Hepatocyte (in vitro differentiated cells): ENCODE data around the gene DNM2.

ENCODE experiments used
- CTCF ChIP-seq: fragments of 200-600 bp; sonication (generic); IDR thresholded peaks from 2 replicates; pipeline ENCODE4 v1.5.1; 2016; ENCODE audit warnings: antibody characterized with exemption, mild to moderate bottlenecking; ENCODE audit not compliant: poor library complexity
- EZH2 ChIP-seq: fragments of 200-600 bp; sonication (generic); IDR thresholded peaks from 2 replicates; pipeline ENCODE4 v1.6.1; 2016; ENCODE audit warnings: antibody characterized with exemption, mild to moderate bottlenecking, borderline replicate concordance

- TF ChIP-seq EZH2 (no peak), CTCF (no peak)
Observed at GRCh38 chr19:10683582-10683981, 34.3 kb upstream of the DNM2 start.
